HG03442 (cell line): ENCODE measurements around the gene RAPGEF6.
"Not testable (repeated sequence)": the region's sequence is repeated elsewhere in the genome, so short reads cannot be mapped to it uniquely, and the experiment has no call there.

ENCODE experiments used
- ATAC-seq: cut with Tn5 transposase; IDR thresholded peaks from one replicate; pipeline ENCODE4 v1.9.1; 2021; ENCODE audit warnings: mild to moderate bottlenecking, moderate library complexity; ENCODE audit not compliant: unreplicated experiment

Gene RAPGEF6, protein sequence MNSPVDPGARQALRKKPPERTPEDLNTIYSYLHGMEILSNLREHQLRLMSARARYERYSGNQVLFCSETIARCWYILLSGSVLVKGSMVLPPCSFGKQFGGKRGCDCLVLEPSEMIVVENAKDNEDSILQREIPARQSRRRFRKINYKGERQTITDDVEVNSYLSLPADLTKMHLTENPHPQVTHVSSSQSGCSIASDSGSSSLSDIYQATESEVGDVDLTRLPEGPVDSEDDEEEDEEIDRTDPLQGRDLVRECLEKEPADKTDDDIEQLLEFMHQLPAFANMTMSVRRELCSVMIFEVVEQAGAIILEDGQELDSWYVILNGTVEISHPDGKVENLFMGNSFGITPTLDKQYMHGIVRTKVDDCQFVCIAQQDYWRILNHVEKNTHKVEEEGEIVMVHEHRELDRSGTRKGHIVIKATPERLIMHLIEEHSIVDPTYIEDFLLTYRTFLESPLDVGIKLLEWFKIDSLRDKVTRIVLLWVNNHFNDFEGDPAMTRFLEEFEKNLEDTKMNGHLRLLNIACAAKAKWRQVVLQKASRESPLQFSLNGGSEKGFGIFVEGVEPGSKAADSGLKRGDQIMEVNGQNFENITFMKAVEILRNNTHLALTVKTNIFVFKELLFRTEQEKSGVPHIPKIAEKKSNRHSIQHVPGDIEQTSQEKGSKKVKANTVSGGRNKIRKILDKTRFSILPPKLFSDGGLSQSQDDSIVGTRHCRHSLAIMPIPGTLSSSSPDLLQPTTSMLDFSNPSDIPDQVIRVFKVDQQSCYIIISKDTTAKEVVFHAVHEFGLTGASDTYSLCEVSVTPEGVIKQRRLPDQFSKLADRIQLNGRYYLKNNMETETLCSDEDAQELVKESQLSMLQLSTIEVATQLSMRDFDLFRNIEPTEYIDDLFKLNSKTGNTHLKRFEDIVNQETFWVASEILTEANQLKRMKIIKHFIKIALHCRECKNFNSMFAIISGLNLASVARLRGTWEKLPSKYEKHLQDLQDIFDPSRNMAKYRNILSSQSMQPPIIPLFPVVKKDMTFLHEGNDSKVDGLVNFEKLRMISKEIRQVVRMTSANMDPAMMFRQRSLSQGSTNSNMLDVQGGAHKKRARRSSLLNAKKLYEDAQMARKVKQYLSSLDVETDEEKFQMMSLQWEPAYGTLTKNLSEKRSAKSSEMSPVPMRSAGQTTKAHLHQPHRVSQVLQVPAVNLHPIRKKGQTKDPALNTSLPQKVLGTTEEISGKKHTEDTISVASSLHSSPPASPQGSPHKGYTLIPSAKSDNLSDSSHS (N-terminal part only)

GRCh38 chr5:131634996-131635683 lies at the start of gene RAPGEF6:
TSS of gene RAPGEF6 (minus strand) at chr5:131635229. CDS start at chr5:131635030, 199 bp downstream.
- peak; percentile 87 for ATAC-seq

DNA sequence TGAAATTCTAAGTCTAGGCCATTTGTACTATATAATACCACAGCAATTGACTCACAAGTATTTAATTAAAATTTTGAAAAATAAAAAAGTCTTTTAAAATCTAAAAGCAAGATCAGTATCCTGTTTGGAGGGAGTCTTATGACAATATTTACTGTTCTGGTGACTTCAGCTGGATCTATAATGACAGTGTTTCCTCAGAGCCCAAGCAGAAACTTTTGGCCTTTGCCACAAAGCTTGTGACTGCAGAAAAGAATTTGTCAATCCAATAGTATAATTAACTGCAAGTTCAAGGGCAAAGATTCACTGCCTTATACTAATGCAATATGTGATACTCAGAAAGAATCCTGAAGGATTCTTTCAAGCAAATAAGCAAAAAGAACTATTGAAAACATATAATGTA lies 49.6 kb upstream of the RAPGEF6 start:
- no peak for ATAC-seq

GRCh38 chr5:131684051-131684450 lies 49.0 kb upstream of the RAPGEF6 start:
- ATAC-seq = no peak

GRCh38 chr5:131682826-131683225 lies 47.8 kb upstream of the RAPGEF6 start:
- no peak for ATAC-seq

- ATAC-seq = no peak
Measured at GRCh38 chr5:131682175-131682574, 47.1 kb upstream of the RAPGEF6 start.

GRCh38 chr5:131679911-131680310 lies 44.9 kb upstream of the RAPGEF6 start:
- no peak for ATAC-seq

DNA sequence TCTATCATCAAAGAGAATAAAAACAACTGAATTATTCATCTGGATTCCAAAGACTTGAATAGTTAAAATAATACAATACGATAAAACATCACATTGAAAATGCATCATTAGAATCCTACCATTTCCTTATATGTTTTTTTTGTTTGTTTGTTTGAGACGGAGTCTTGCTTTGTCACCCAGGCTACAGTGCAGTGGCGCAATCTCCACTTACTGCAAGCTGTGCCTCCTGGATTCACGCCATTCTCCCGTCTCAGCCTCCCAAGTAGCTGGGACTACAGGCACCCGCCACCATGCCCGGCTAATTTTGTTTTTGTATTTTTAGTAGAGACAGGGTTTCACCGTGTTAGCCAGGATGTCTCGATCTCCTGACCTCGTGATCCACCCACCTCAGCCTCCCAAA lies 43.2 kb upstream of the RAPGEF6 start:
- not testable (repeated sequence) for ATAC-seq

GRCh38 chr5:131677115-131677514 lies 42.1 kb upstream of the RAPGEF6 start:
- no peak for ATAC-seq

- peak; percentile 29 for ATAC-seq
Measured at GRCh38 chr5:131672776-131673175, 37.7 kb upstream of the RAPGEF6 start.

DNA sequence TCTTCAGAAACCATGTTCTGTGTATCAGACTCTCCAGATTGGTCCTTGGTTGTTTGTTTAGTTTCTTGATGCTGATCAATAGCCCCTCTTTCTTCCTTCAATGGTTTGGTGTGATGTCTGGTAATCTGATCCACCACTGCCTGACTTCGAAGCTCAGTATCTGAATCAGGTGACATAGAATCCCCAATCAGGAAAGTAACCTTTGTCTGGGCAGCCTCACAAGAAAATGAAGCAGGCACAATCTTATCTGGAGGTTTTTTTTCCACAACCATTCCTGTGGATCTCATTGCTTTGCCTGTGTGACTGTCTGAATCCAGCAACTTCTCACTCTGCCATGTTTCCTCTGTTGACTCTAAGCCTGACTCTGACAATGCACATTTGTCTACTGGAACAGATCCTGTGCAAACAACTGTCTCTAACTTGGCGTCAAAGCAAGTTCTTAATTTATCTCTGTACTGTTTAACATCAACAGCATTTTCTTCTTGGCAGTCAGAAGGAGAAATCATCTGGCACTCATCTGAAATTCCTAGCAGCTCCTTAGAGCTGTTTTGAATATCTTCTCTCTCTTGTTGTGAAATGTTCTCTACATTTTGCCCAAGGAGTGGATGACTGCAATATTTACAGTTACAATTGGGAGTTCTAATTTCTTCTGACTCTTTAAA lies 37.1 kb upstream of the RAPGEF6 start:
- ATAC-seq = no peak

GRCh38 chr5:131671409-131671808 lies 36.4 kb upstream of the RAPGEF6 start:
- ATAC-seq = peak; percentile 48

DNA sequence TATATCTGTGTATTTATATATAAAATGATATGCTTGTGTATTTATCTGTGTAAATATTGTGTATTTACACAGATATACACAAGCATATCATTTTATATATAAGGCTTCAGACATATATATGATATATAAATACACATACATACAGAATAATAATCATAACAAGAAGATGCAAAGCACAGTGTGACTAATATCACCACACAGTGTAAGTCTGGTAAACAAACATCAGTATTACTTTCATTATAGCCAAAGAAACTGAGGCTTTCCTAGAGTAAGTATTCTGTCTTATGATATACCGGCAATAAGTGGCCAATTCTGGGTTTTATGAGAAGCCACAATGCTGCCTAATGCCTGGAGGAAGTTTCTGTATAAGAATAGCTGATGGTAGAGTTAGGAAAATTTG lies 29.9 kb upstream of the RAPGEF6 start:
- peak; percentile 73 for ATAC-seq

DNA sequence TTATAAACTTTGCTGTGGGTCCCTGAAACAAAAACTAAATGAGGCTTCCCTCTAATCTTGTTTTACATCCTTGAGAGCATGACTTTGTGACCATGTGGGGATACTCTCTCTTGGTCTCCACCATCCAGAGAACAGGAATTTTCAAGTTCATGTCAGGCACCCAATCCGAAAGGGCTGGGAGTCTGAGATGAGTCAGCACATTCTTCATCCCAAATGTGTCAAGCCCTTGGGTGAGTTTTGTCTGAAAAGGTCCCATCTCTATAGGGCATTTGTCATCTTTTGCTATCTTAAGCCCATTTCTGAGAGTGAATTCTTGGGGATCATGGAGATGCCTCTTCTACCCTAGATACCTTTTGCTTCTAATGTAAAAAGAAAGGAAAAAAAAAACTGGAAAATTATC lies 26.9 kb upstream of the RAPGEF6 start:
- ATAC-seq = no peak

DNA sequence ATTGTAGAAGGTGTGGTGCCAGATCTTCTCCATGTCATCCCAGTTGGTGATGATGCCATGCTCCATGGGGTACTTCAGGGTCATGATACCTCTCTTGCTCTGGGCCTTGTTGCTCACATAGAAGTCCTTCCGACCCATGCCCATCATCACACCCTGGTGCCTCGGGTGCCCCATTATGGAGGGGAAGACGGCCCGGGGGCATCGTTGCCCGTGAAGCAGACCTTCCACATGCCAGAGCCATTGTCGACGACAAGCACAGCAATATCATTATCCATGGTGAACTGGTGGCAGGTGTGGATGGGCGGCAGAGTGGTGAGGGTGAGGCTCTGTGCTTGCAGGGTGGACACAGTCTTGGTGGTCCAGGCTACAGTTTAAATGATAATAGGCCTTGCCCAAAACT lies 24.8 kb upstream of the RAPGEF6 start:
- ATAC-seq = no peak

- ATAC-seq = no peak
Measured at GRCh38 chr5:131659290-131659689, 24.3 kb upstream of the RAPGEF6 start.

GRCh38 chr5:131654776-131655175 lies 19.7 kb upstream of the RAPGEF6 start:
- ATAC-seq = no peak

DNA sequence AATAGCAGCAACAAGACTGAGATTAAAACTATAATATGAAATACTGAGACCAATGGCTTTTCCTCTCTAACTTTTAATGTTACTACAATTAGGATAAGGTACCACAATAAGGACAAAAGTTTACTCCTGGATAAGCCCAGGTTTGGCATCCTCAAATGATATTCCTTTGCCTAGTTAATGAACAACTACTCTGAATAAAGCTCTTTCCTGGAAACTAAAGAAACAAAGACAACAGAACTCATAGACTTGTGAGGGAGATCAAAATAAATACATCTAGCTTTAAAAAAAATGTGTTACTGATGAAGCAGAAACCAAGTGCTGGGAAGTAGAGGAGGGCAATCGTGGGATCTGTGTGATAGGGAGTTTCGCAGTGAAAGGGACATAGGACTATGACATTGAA lies 19.3 kb upstream of the RAPGEF6 start:
- ATAC-seq = no peak

GRCh38 chr5:131649161-131649560 lies 14.1 kb upstream of the RAPGEF6 start:
- ATAC-seq = no peak

DNA sequence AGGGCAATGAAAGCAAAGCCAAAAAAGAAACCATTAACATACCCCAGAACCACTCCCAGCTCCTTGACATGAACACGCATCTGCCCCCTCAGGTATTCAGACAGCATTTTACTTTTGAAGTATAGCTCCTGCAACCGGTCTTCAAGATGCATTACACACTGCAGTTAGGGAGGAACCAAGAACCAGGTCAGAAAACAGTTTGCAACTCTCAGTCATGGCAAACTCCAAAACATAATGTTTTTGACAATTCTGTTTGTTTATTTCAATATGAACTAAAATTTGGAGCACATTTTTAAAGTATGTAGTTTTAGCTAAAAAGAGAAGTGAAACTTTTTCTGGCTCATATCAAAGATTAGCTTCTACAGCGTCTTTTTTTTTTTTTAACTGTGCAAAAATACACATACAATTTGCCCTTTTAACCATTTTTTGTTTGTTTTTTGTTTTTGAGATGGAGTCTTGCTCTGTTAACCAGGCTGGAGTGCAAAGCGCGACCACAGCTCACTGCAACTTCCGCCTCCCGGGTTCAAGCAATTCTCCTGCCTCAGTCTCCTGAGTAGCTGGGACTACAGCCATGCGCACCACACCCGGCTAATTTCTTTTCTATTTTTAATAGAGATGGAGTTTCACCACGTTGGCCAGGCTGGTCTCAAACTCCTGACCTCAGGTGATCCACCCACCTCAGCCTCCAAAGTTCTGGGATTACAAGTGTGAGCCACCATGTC lies 12.2 kb upstream of the RAPGEF6 start:
- ATAC-seq = peak; percentile 70
